Measurements from ENCODE around the gene SMG6. TPM values are rescaled to one million over a fixed set of nuclear protein-coding genes. Genes with fewer than 3 reads are reported as not detected.

The SMG6 gene
- polyA plus RNA-seq, 1 of the 3 experiments (the other 2 are of a cell fraction), result 15.7 TPM

GRCh38 chr17:2094891-2095535, 208.6 kb downstream of the SMG6 start (continued):
- no peak for TF ChIP-seq FOSL2 (IDR thresholded peaks at IDR 0.05; ENCODE audit: borderline replicate concordance, low read depth)
- no peak for TF ChIP-seq CHD2 (IDR thresholded peaks at IDR 0.05; ENCODE audit: low read length, partially characterized antibody)
- TF ChIP-seq, protein P1, sequence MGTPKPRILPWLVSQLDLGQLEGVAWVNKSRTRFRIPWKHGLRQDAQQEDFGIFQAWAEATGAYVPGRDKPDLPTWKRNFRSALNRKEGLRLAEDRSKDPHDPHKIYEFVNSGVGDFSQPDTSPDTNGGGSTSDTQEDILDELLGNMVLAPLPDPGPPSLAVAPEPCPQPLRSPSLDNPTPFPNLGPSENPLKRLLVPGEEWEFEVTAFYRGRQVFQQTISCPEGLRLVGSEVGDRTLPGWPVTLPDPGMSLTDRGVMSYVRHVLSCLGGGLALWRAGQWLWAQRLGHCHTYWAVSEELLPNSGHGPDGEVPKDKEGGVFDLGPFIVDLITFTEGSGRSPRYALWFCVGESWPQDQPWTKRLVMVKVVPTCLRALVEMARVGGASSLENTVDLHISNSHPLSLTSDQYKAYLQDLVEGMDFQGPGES (IDR thresholded peaks at IDR 0.05; ENCODE audit: low read depth, low read length), result no peak
- no peak for TF ChIP-seq EP300 (IDR thresholded peaks at IDR 0.05; ENCODE audit: borderline replicate concordance in 1 of 2, low read depth in 1 of 2, low read length in 1 of 2)
- no peak for TF ChIP-seq RXRA (IDR thresholded peaks at IDR 0.05; ENCODE audit: borderline replicate concordance, low read depth)
- TF ChIP-seq, protein P2, sequence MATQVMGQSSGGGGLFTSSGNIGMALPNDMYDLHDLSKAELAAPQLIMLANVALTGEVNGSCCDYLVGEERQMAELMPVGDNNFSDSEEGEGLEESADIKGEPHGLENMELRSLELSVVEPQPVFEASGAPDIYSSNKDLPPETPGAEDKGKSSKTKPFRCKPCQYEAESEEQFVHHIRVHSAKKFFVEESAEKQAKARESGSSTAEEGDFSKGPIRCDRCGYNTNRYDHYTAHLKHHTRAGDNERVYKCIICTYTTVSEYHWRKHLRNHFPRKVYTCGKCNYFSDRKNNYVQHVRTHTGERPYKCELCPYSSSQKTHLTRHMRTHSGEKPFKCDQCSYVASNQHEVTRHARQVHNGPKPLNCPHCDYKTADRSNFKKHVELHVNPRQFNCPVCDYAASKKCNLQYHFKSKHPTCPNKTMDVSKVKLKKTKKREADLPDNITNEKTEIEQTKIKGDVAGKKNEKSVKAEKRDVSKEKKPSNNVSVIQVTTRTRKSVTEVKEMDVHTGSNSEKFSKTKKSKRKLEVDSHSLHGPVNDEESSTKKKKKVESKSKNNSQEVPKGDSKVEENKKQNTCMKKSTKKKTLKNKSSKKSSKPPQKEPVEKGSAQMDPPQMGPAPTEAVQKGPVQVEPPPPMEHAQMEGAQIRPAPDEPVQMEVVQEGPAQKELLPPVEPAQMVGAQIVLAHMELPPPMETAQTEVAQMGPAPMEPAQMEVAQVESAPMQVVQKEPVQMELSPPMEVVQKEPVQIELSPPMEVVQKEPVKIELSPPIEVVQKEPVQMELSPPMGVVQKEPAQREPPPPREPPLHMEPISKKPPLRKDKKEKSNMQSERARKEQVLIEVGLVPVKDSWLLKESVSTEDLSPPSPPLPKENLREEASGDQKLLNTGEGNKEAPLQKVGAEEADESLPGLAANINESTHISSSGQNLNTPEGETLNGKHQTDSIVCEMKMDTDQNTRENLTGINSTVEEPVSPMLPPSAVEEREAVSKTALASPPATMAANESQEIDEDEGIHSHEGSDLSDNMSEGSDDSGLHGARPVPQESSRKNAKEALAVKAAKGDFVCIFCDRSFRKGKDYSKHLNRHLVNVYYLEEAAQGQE (IDR thresholded peaks at IDR 0.05; ENCODE audit: low read depth, low read length), result no peak

DNA sequence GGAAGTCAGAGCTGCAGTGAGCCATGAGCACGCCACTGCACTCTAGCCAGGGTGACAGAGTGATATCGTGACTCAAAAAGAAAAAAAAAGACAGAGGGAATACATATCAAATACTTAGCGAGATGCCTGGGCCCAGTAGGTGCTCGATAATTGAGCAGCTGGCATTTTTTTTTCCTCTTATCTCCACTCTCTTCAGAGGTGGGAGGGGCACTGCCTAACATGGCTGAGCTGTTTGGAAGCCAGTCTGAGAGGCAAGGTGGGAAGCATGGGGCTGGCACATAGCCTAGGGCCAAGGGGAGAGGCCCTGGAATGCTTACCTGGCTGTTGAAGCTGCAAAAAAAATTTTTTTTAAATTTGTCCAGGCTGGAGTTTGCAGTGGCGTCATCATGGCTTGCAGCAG, 210.2 kb downstream of the SMG6 start:
- Histone ChIP-seq H3K9ac (no peak overlapping the region), H3K27ac (ENCODE audit: low read depth in 2 of 2, low read length in 1 of 2) (no peak overlapping the region), H3F3A (replicated peaks; ENCODE audit: insufficient read depth) (peaks cover 16% of the 10 kb centered on the region), H3K4me1 (ENCODE audit: control insufficient read depth in 1 of 2, insufficient read depth in 2 of 2, low read depth in 1 of 2, low read length in 1 of 2) (peaks cover 24 to 31% of the 10 kb centered on the region in 2 experiments; a peak in 3 of 4 replicates), H3K27me3 (ENCODE audit: insufficient read depth) (no peaks in the 10 kb centered on the region), H2AFZ (ENCODE audit: low read depth) (no peak overlapping the region), H3K4me3 (ENCODE audit: low read depth in 2 of 2, low read length in 1 of 2) (no peak overlapping the region), H3K4me2 (no peak overlapping the region), H3K9me3 (no peaks in the 10 kb centered on the region), H4K20me1 (ENCODE audit: insufficient read depth) (no peaks in the 10 kb centered on the region), H3K79me2 (ENCODE audit: insufficient read depth) (peaks cover 6% of the 10 kb centered on the region; the same call in 1 of the 2 replicates), H3K36me3 (replicated peaks in 1 of 2; ENCODE audit: control insufficient read depth in 1 of 2, insufficient read depth in 2 of 2, low read length in 1 of 2) (no peaks in the 10 kb centered on the region), H3K9me2 (no peaks in the 10 kb centered on the region)
- DNase-seq, result peak; percentile 27
- ChIA-PET CTCF (interaction anchor here (0.6 to 5.2 kb wide), 9 partner anchors 9 to 151 kb away, joined by 3 to 35 read pairs (median 3); partner anchors contain the start of gene HIC1), POLR2A (no interaction called here)
- 0 out of 2 replicates have a peak, but pooled peaks have one; percentile 20 for TF ChIP-seq GATA2 (CRISPR knock-in tag; IDR thresholded peaks at IDR 0.05)
- TF ChIP-seq NRF1 (IDR thresholded peaks at IDR 0.05; ENCODE audit: low read depth, low read length), result no peak
- TF ChIP-seq RXRA (IDR thresholded peaks at IDR 0.05; ENCODE audit: borderline replicate concordance, low read depth), result no peak
- TF ChIP-seq JUND (IDR thresholded peaks at IDR 0.05), result no peak
- WGBS (ENCODE audit: low lambda C conversion rate), result 87% methylated on average over 5 of the region's 5 CpGs
